OCI-LY1 (cell line): ENCODE results near the gene FMN2.

Source experiments
- H2AFZ ChIP-seq: fragments of 200-600 bp; sonication (generic), shearing (Covaris generic); 2 replicates; pipeline ENCODE4 v1.6.0; 2014; ENCODE audit warnings: antibody characterized with exemption, mild to moderate bottlenecking, low read length
- H3F3A ChIP-seq: fragments of 200-600 bp; sonication (generic), shearing (Covaris generic); 2 replicates; pipeline ENCODE4 v1.6.0; 2014; ENCODE audit warnings: mild to moderate bottlenecking, antibody characterized with exemption, low read length, moderate library complexity; ENCODE audit not compliant: insufficient read depth
- H3K27ac ChIP-seq: fragments of 200-600 bp; sonication (generic); 2 replicates; pipeline ENCODE4 v1.5.1; 2014; ENCODE audit warnings: low read length, mixed run types, mild to moderate bottlenecking, low read depth; ENCODE audit not compliant: poor library complexity, severe bottlenecking
- H3K27me3 ChIP-seq: fragments of 200-600 bp; sonication (generic); 2 replicates; pipeline ENCODE4 v1.6.0; 2014; ENCODE audit warnings: antibody characterized with exemption, mild to moderate bottlenecking, low read length, moderate library complexity; ENCODE audit not compliant: insufficient read depth
- H3K36me3 ChIP-seq: fragments of 200-600 bp; sonication (generic); 2 replicates; pipeline ENCODE4 v1.6.1; 2014; ENCODE audit warnings: mild to moderate bottlenecking, antibody characterized with exemption, low read length, moderate library complexity, mixed read lengths; ENCODE audit not compliant: insufficient read depth
- H3K4me1 ChIP-seq: fragments of 200-600 bp; sonication (generic); 2 replicates; pipeline ENCODE4 v1.5.1; 2014; ENCODE audit warnings: mild to moderate bottlenecking, low read length, moderate library complexity; ENCODE audit not compliant: insufficient read depth, severe bottlenecking
- H3K4me2 ChIP-seq: fragments of 200-600 bp; sonication (generic), shearing (Covaris generic); 2 replicates; pipeline ENCODE4 v1.6.1; 2014; ENCODE audit warnings: low read length
- H3K4me3 ChIP-seq: fragments of 200-600 bp; sonication (generic); 2 replicates; pipeline ENCODE4 v1.5.1; 2014; ENCODE audit warnings: low read length, low read depth, mild to moderate bottlenecking, mixed read lengths; ENCODE audit not compliant: poor library complexity, severe bottlenecking
- H3K79me2 ChIP-seq: fragments of 200-600 bp; shearing (Covaris generic); 2 replicates; pipeline ENCODE4 v1.6.1; 2016; ENCODE audit warnings: mixed run types, low read length, mixed read lengths; ENCODE audit not compliant: insufficient read depth
- H3K9ac ChIP-seq: fragments of 200-600 bp; sonication (generic), shearing (Covaris generic); 2 replicates; pipeline ENCODE4 v1.6.1; 2014; ENCODE audit warnings: mild to moderate bottlenecking, low read length, mixed read lengths
- H3K9me2 ChIP-seq: fragments of 200-600 bp; sonication (generic), shearing (Covaris generic); 2 replicates; pipeline ENCODE4 v1.6.1; 2014; ENCODE audit warnings: low read depth, mild to moderate bottlenecking, low read length, mixed read lengths
- H3K9me3 ChIP-seq: fragments of 200-600 bp; shearing (Covaris generic); 2 replicates; pipeline ENCODE4 v1.6.1; 2014; ENCODE audit warnings: low read length, mixed read lengths
- H4K20me1 ChIP-seq: fragments of 200-600 bp; sonication (generic), shearing (Covaris generic); 2 replicates; pipeline ENCODE4 v1.6.0; 2016; ENCODE audit warnings: mild to moderate bottlenecking, low read length; ENCODE audit not compliant: insufficient read depth
- CTCF ChIP-seq: fragments of 200-600 bp; sonication (generic), shearing (Covaris generic); IDR thresholded peaks from 2 replicates; pipeline ENCODE4 v1.5.1; 2017; ENCODE audit warnings: mild to moderate bottlenecking, antibody characterized with exemption, low read length, moderate library complexity, mixed read lengths
- EZH2 ChIP-seq: fragments of 200-600 bp; sonication (generic), shearing (Covaris generic); IDR thresholded peaks from 2 replicates; pipeline ENCODE4 v1.8.0; 2017; ENCODE audit warnings: borderline replicate concordance, mixed run types, mild to moderate bottlenecking, antibody characterized with exemption, low read length, moderate library complexity, mixed read lengths

The FMN2 gene

GRCh38 chr1:240122639-240123613, 31.2 kb downstream of the FMN2 start:
- H3K4me3 ChIP-seq: no peak overlapping the region
- H4K20me1 ChIP-seq: no peaks in the 10 kb centered on the region
- no peaks in the 10 kb centered on the region for H3K9me3 ChIP-seq
- H3K27me3 ChIP-seq: no peaks in the 10 kb centered on the region; the same call in 1 of the 2 replicates
- H2AFZ ChIP-seq: no peak overlapping the region
- H3K27ac ChIP-seq: no peak overlapping the region
- no peaks in the 10 kb centered on the region for H3K79me2 ChIP-seq
- no peak overlapping the region for H3K4me2 ChIP-seq
- H3K9me2 ChIP-seq: no peaks in the 10 kb centered on the region
- H3F3A ChIP-seq: no peaks in the 10 kb centered on the region
- no peak overlapping the region for H3K9ac ChIP-seq
- H3K4me1 ChIP-seq: no peaks in the 10 kb centered on the region
- no peaks in the 10 kb centered on the region for H3K36me3 ChIP-seq
- TF ChIP-seq EZH2: no peak
- no peak for TF ChIP-seq CTCF

GRCh38 chr1:240126821-240127220, 35.1 kb downstream of the FMN2 start:
- H3K79me2 ChIP-seq: no peaks in the 10 kb centered on the region
- H3F3A ChIP-seq: no peaks in the 10 kb centered on the region

GRCh38 chr1:240128366-240128765, 36.7 kb downstream of the FMN2 start:
- H3K36me3 ChIP-seq: no peaks in the 10 kb centered on the region
- no peaks in the 10 kb centered on the region; the same call in 1 of the 2 replicates for H3K27me3 ChIP-seq
- no peak overlapping the region for H3K9ac ChIP-seq
- no peaks in the 10 kb centered on the region for H3K79me2 ChIP-seq
- H3K4me2 ChIP-seq: no peak overlapping the region
- H2AFZ ChIP-seq: no peak overlapping the region
- TF ChIP-seq CTCF: no peak
- TF ChIP-seq EZH2: no peak
- H3K9me3 ChIP-seq: no peaks in the 10 kb centered on the region
- no peaks in the 10 kb centered on the region for H3K9me2 ChIP-seq
- no peak overlapping the region for H3K27ac ChIP-seq
- H3K4me3 ChIP-seq: no peak overlapping the region
- H3K4me1 ChIP-seq: no peaks in the 10 kb centered on the region
- H3F3A ChIP-seq: no peaks in the 10 kb centered on the region
- no peaks in the 10 kb centered on the region for H4K20me1 ChIP-seq

More at GRCh38 chr1:240126821-240127220, 35.1 kb downstream of the FMN2 start:
- H3K9me3 ChIP-seq: no peaks in the 10 kb centered on the region
- no peak overlapping the region for H3K27ac ChIP-seq
- TF ChIP-seq CTCF (no peak), EZH2 (no peak)
- no peaks in the 10 kb centered on the region; the same call in 1 of the 2 replicates for H3K27me3 ChIP-seq
- H3K4me2 ChIP-seq: no peak overlapping the region
- H3K9ac ChIP-seq: no peak overlapping the region
- no peak overlapping the region for H3K4me3 ChIP-seq
- no peaks in the 10 kb centered on the region for H3K36me3 ChIP-seq
- H3K9me2 ChIP-seq: no peaks in the 10 kb centered on the region
- no peak overlapping the region for H2AFZ ChIP-seq
- no peaks in the 10 kb centered on the region for H3K4me1 ChIP-seq
- no peaks in the 10 kb centered on the region for H4K20me1 ChIP-seq
